OCI-LY1 (cell line): ENCODE data around the gene SLC12A3.

Experiments used
- H2AFZ ChIP-seq: fragments of 200-600 bp; sonication (generic), shearing (Covaris generic); 2 replicates; pipeline ENCODE4 v1.6.0; 2014; ENCODE audit warnings: antibody characterized with exemption, mild to moderate bottlenecking, low read length
- H3F3A ChIP-seq: fragments of 200-600 bp; sonication (generic), shearing (Covaris generic); 2 replicates; pipeline ENCODE4 v1.6.0; 2014; ENCODE audit warnings: mild to moderate bottlenecking, antibody characterized with exemption, low read length, moderate library complexity; ENCODE audit not compliant: insufficient read depth
- H3K27ac ChIP-seq: fragments of 200-600 bp; sonication (generic); 2 replicates; pipeline ENCODE4 v1.5.1; 2014; ENCODE audit warnings: low read length, mixed run types, mild to moderate bottlenecking, low read depth; ENCODE audit not compliant: poor library complexity, severe bottlenecking
- H3K27me3 ChIP-seq: fragments of 200-600 bp; sonication (generic); 2 replicates; pipeline ENCODE4 v1.6.0; 2014; ENCODE audit warnings: antibody characterized with exemption, mild to moderate bottlenecking, low read length, moderate library complexity; ENCODE audit not compliant: insufficient read depth
- H3K36me3 ChIP-seq: fragments of 200-600 bp; sonication (generic); 2 replicates; pipeline ENCODE4 v1.6.1; 2014; ENCODE audit warnings: mild to moderate bottlenecking, antibody characterized with exemption, low read length, moderate library complexity, mixed read lengths; ENCODE audit not compliant: insufficient read depth
- H3K4me1 ChIP-seq: fragments of 200-600 bp; sonication (generic); 2 replicates; pipeline ENCODE4 v1.5.1; 2014; ENCODE audit warnings: mild to moderate bottlenecking, low read length, moderate library complexity; ENCODE audit not compliant: insufficient read depth, severe bottlenecking
- H3K4me2 ChIP-seq: fragments of 200-600 bp; sonication (generic), shearing (Covaris generic); 2 replicates; pipeline ENCODE4 v1.6.1; 2014; ENCODE audit warnings: low read length
- H3K4me3 ChIP-seq: fragments of 200-600 bp; sonication (generic); 2 replicates; pipeline ENCODE4 v1.5.1; 2014; ENCODE audit warnings: low read length, low read depth, mild to moderate bottlenecking, mixed read lengths; ENCODE audit not compliant: poor library complexity, severe bottlenecking
- H3K79me2 ChIP-seq: fragments of 200-600 bp; shearing (Covaris generic); 2 replicates; pipeline ENCODE4 v1.6.1; 2016; ENCODE audit warnings: mixed run types, low read length, mixed read lengths; ENCODE audit not compliant: insufficient read depth
- H3K9ac ChIP-seq: fragments of 200-600 bp; sonication (generic), shearing (Covaris generic); 2 replicates; pipeline ENCODE4 v1.6.1; 2014; ENCODE audit warnings: mild to moderate bottlenecking, low read length, mixed read lengths
- H3K9me2 ChIP-seq: fragments of 200-600 bp; sonication (generic), shearing (Covaris generic); 2 replicates; pipeline ENCODE4 v1.6.1; 2014; ENCODE audit warnings: low read depth, mild to moderate bottlenecking, low read length, mixed read lengths
- H3K9me3 ChIP-seq: fragments of 200-600 bp; shearing (Covaris generic); 2 replicates; pipeline ENCODE4 v1.6.1; 2014; ENCODE audit warnings: low read length, mixed read lengths
- H4K20me1 ChIP-seq: fragments of 200-600 bp; sonication (generic), shearing (Covaris generic); 2 replicates; pipeline ENCODE4 v1.6.0; 2016; ENCODE audit warnings: mild to moderate bottlenecking, low read length; ENCODE audit not compliant: insufficient read depth
- EZH2 ChIP-seq: fragments of 200-600 bp; sonication (generic), shearing (Covaris generic); IDR thresholded peaks from 2 replicates; pipeline ENCODE4 v1.8.0; 2017; ENCODE audit warnings: borderline replicate concordance, mixed run types, mild to moderate bottlenecking, antibody characterized with exemption, low read length, moderate library complexity, mixed read lengths
- TF ChIP-seq, protein P1 (sequence below): fragments of 200-600 bp; sonication (generic), shearing (Covaris generic); IDR thresholded peaks from 2 replicates; pipeline ENCODE4 v1.5.1; 2017; ENCODE audit warnings: mild to moderate bottlenecking, antibody characterized with exemption, low read length, moderate library complexity, mixed read lengths

The SLC12A3 gene

DNA sequence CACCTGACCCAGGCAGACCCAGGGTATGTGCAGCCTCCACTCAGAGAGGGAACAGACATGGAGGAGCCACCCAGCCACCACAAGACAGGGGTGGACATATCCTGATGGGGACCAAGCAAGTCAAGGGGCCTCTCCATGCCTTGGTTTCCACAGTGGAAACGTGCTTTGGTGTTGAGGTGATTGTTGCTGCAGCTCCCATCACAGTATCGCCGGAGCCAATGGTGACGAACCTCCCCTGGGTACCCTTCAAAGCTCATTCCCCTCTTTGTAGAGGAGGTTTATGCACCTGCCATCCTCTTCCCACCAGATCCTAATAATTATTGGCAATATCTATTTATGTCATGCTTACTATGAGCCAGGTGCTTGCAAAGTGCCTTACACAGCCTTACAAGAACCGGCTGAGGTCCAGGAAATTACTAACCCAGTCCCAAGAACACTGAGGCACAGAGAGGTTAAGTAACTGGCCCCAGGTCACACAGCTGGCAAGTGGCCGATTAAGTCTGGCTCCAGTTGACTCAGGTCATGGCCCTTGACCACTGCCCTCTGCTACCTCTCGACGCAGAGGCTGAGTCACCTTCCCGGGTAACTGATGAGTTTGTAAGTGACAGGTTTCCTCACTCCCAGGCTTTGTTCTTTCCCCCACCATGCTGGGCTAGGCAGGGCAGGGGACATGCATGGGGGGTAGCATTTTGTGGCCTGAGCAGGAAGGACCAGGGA is 20.6 kb downstream of the SLC12A3 start:
- Histone ChIP-seq H3F3A (no peaks in the 10 kb centered on the region), H3K27ac (no peak overlapping the region), H3K4me1 (peaks cover 9% of the 10 kb centered on the region), H3K79me2 (no peaks in the 10 kb centered on the region), H3K27me3 (no peaks in the 10 kb centered on the region), H3K9ac (no peak overlapping the region), H3K4me2 (no peak overlapping the region), H3K9me3 (no peaks in the 10 kb centered on the region), H4K20me1 (no peaks in the 10 kb centered on the region), H3K4me3 (no peak overlapping the region), H3K9me2 (no peaks in the 10 kb centered on the region), H3K36me3 (no peaks in the 10 kb centered on the region), H2AFZ (no peak overlapping the region)
- TF ChIP-seq, protein P1, sequence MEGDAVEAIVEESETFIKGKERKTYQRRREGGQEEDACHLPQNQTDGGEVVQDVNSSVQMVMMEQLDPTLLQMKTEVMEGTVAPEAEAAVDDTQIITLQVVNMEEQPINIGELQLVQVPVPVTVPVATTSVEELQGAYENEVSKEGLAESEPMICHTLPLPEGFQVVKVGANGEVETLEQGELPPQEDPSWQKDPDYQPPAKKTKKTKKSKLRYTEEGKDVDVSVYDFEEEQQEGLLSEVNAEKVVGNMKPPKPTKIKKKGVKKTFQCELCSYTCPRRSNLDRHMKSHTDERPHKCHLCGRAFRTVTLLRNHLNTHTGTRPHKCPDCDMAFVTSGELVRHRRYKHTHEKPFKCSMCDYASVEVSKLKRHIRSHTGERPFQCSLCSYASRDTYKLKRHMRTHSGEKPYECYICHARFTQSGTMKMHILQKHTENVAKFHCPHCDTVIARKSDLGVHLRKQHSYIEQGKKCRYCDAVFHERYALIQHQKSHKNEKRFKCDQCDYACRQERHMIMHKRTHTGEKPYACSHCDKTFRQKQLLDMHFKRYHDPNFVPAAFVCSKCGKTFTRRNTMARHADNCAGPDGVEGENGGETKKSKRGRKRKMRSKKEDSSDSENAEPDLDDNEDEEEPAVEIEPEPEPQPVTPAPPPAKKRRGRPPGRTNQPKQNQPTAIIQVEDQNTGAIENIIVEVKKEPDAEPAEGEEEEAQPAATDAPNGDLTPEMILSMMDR, result no peak
- TF ChIP-seq EZH2, result no peak

DNA sequence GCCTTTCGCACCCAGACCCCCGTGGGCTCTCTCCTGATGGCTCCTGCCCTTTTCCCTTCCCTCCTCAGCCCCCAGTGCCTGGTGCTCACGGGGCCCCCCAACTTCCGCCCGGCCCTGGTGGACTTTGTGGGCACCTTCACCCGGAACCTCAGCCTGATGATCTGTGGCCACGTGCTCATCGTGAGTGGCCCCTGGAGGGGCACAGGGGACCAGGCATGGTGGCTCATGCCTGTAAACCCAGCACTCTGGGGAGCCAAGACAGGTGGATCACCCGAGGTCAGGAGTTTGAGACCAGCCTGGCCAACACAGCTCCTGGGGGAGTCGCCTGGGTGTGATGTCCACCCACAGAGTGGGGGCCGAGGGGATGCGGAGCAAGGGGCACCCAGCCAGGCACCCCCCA is 21.3 kb downstream of the SLC12A3 start:
- Histone ChIP-seq H4K20me1 (no peaks in the 10 kb centered on the region), H3K4me1 (peaks cover 9% of the 10 kb centered on the region), H3K9ac (no peak overlapping the region), H3K9me3 (no peaks in the 10 kb centered on the region), H3K27me3 (peaks cover under 1% of the 10 kb centered on the region; the same call in 1 of the 2 replicates), H3K36me3 (no peaks in the 10 kb centered on the region), H3K27ac (no peak overlapping the region), H2AFZ (no peak overlapping the region), H3K4me3 (no peak overlapping the region), H3K79me2 (no peaks in the 10 kb centered on the region), H3K9me2 (no peaks in the 10 kb centered on the region), H3F3A (no peaks in the 10 kb centered on the region), H3K4me2 (no peak overlapping the region)
- TF ChIP-seq EZH2, result no peak
- TF ChIP-seq, protein P1, result no peak

DNA sequence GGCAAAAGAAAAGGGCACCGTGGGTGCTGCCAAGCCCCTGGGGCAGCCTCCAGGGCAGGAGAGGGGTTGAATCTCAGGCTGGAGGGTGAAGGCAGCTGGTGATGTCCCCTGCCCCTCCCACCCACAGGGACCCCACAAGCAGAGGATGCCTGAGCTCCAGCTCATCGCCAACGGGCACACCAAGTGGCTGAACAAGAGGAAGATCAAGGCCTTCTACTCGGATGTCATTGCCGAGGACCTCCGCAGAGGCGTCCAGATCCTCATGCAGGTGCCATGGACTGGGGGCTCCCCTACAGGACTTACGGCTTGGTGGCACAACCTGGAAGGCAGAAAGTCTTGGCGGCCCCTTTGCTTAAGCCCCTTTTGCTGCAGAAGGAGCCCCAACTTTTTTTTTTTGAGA is 21.8 kb downstream of the SLC12A3 start:
- Histone ChIP-seq H3K4me3 (no peak overlapping the region), H3K79me2 (no peaks in the 10 kb centered on the region), H3K36me3 (no peaks in the 10 kb centered on the region), H3K27ac (no peak overlapping the region), H3K9me2 (no peaks in the 10 kb centered on the region), H3K4me1 (peaks cover 9% of the 10 kb centered on the region), H3K27me3 (peaks cover 6% of the 10 kb centered on the region; the same call in 1 of the 2 replicates), H3K9me3 (no peaks in the 10 kb centered on the region), H2AFZ (no peak overlapping the region), H3F3A (no peaks in the 10 kb centered on the region), H3K9ac (no peak overlapping the region), H3K4me2 (no peak overlapping the region), H4K20me1 (no peaks in the 10 kb centered on the region)
- TF ChIP-seq, protein P1, result no peak
- TF ChIP-seq EZH2, result no peak
